Neutrophil (primary cell): ENCODE measurements around the gene CIITA.

Source experiments
- H3K27ac ChIP-seq: fragments of 200-600 bp; sonication (generic); 2 replicates; pipeline ENCODE4 v1.5.1; 2016; ENCODE audit warnings: mild to moderate bottlenecking, moderate library complexity
- H3K27me3 ChIP-seq: fragments of 200-600 bp; sonication (generic); 2 replicates; pipeline ENCODE4 v1.6.0; 2016; ENCODE audit warnings: mild to moderate bottlenecking
- H3K36me3 ChIP-seq: fragments of 200-600 bp; sonication (generic); 2 replicates; pipeline ENCODE4 v1.5.1; 2017
- H3K4me1 ChIP-seq, 2 experiments: fragments of 200-600 bp in 1 of 2; sonication (generic) in 1 of 2; 1 replicate in 1 of 2; 2 replicates in 1 of 2; pipeline versions ENCODE4 v1.5.1 to v1.6.1; 2013 to 2016; ENCODE audit warnings: low read depth in 1 of 2, low read length in 1 of 2, mild to moderate bottlenecking in 1 of 2, moderate library complexity in 1 of 2; ENCODE audit not compliant: control insufficient read depth in 1 of 2, insufficient read depth in 1 of 2
- H3K4me3 ChIP-seq, 2 experiments: fragments of 200-600 bp in 1 of 2; sonication (generic) in 1 of 2; 1 replicate in 1 of 2; 2 replicates in 1 of 2; pipeline ENCODE4 v1.5.1; 2013 to 2016; ENCODE audit warnings: low read depth in 1 of 2, low read length in 1 of 2, mild to moderate bottlenecking in 1 of 2, moderate library complexity in 1 of 2
- H3K9me3 ChIP-seq: fragments of 200-600 bp; sonication (generic); 2 replicates; pipeline ENCODE4 v1.5.1; 2016
- CTCF ChIP-seq: fragments of 200-600 bp; sonication (generic); IDR thresholded peaks from 2 replicates; pipeline ENCODE4 v1.5.1; 2016; ENCODE audit warnings: antibody characterized with exemption

The CIITA gene

DNA sequence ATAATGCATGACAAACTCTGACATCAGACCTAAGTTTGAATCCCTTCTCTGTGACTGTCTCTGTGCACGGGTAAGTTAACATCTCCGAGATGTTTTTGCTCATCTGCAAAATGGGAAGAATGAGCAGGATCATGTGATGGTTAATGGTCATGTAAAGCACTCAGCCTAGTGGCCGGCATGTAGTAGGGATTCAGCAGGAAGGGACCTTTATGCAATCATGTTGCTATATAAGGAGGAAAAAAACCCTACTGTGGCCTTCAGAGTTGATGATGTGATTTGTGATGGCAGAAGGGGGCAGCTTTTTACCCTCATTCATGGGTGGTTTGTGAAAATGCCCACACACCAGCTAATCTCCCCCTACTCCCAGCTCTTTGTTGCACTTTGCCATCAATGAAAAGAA lies 91.5 kb downstream of the CIITA start:
- Histone ChIP-seq H3K27ac (peak overlapping the region; percentile 11), H3K4me1 (peaks cover 17 to 18% of the 10 kb centered on the region in 2 experiments), H3K4me3 (no peak overlapping the region), H3K27me3 (no peaks in the 10 kb centered on the region), H3K9me3 (no peaks in the 10 kb centered on the region), H3K36me3 (peaks cover 45% of the 10 kb centered on the region)
- TF ChIP-seq CTCF: no peak

DNA sequence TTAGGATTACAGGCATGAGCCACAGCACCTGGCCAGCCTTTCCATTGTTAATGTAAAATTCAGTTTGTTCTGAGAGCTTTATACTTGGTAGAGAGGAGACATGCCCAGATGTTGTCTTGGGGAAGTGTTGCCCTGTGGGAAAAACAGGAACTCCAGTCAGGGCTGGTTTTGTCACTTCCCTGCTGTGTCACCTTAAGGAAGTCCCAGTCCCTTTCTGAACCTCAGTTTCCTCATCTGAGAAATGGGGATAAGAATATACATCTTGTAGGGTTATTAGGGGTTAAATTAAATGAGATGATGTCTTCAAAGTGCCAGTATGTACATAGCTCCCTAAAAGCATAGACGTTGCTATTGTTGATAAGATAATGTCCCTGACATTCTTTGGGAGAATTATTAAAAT lies 92.6 kb downstream of the CIITA start:
- Histone ChIP-seq H3K36me3 (peaks cover 51% of the 10 kb centered on the region), H3K4me1 (peaks cover 13 to 14% of the 10 kb centered on the region in 2 experiments)
- no peak for TF ChIP-seq CTCF

DNA sequence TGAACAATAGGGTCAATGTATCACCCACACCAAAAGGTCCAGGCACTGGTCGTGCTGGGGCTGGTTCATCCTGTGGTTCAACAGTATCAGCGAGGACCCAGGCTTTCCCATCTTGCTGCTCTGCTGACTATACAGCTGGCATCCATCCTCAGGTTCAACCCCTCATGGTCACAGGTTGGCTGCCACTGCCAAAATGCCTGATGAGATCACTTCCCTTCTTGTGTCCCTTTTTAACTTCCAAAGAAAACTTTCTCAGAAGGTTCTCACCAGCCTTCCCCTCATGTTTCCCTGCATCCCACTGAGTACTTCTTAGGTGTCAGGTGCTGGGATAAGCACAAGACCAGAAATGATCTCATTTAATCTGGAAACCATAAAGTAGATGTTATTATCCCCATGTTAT lies 93.1 kb downstream of the CIITA start:
- no peaks in the 10 kb centered on the region for H3K27me3 ChIP-seq
- H3K27ac ChIP-seq: peak overlapping the region; percentile 52
- H3K36me3 ChIP-seq: peaks cover 51% of the 10 kb centered on the region
- no peaks in the 10 kb centered on the region for H3K9me3 ChIP-seq
- no peak for TF ChIP-seq CTCF
- peaks cover 13 to 14% of the 10 kb centered on the region in 2 experiments for H3K4me1 ChIP-seq
- H3K4me3 ChIP-seq: no peak overlapping the region

More for the DNA sequence above, 92.6 kb downstream of the CIITA start:
- Histone ChIP-seq H3K27ac (peak overlapping the region; percentile 52), H3K4me3 (no peak overlapping the region), H3K27me3 (no peaks in the 10 kb centered on the region), H3K9me3 (no peaks in the 10 kb centered on the region)

- H3K36me3 ChIP-seq: peaks cover 63% of the 10 kb centered on the region
- H3K4me1 ChIP-seq: peaks cover 9% of the 10 kb centered on the region in 2 experiments
- H3K4me3 ChIP-seq: no peak overlapping the region
- TF ChIP-seq CTCF: peak; percentile 24
- no peaks in the 10 kb centered on the region for H3K27me3 ChIP-seq
- H3K9me3 ChIP-seq: no peaks in the 10 kb centered on the region
- no peak overlapping the region for H3K27ac ChIP-seq
Observed at GRCh38 chr16:10971560-10971961, 94.6 kb downstream of the CIITA start.

- no peak overlapping the region for H3K27ac ChIP-seq
- no peak for TF ChIP-seq CTCF
Observed at GRCh38 chr16:10972108-10972818, 95.3 kb downstream of the CIITA start.

More at GRCh38 chr16:10972108-10972818, 95.3 kb downstream of the CIITA start:
- H3K27me3 ChIP-seq: no peaks in the 10 kb centered on the region
- no peaks in the 10 kb centered on the region for H3K9me3 ChIP-seq
- no peak overlapping the region for H3K4me3 ChIP-seq
- H3K36me3 ChIP-seq: peaks cover 69% of the 10 kb centered on the region
- H3K4me1 ChIP-seq: peaks cover 7 to 8% of the 10 kb centered on the region in 2 experiments
